CD4-positive, alpha-beta T cell treated with Interleukin-6 for 4 hours (primary cell): ENCODE results near the gene MAD1L1.

Experiments used
- DNase-seq: peaks from one replicate; pipeline ENCODE4 v3.0.0-alpha.2; 2020; ENCODE audit warnings: mixed read lengths

MAD1L1 gene

DNA sequence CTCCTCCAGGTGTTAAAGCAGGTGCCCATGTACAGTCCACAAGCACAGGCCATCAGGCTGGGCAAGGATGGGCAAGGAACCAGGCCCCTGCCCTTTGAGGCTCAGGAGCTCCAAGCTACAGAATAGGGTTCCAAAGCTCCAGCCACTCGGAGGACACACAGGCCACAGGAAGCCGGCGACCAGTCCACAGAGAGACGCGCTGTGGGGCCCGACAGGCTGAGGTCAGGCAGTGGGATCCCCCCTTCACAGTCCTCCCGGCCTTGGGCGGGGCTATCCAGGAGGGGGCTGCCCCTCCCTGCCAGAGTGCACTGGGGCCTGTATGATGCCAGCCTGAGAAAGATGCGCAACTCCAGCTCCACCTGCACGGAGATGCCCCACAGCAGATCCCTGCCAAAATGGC is 34.0 kb downstream of the MAD1L1 start:
- no peak for DNase-seq

DNA sequence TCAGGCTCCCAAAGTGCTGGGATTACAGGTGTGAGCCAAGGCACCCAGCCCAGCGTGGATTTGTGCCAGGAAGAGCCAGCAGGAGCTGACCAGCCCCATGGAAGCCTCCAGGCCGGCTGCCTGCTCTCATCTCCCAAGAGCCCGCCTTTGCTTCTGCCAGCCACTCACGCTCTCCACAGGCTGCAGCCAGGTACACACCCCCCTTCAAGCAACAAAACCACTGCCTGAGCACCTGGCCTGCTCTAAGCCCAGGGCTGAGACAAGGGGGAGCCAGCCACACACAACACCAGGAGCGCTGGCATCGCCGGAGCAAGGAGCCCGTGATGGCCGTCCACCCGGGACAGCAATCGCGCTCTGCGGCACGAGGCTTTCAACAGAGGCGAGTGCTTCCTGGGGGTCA is 34.5 kb downstream of the MAD1L1 start:
- no peak for DNase-seq

DNA sequence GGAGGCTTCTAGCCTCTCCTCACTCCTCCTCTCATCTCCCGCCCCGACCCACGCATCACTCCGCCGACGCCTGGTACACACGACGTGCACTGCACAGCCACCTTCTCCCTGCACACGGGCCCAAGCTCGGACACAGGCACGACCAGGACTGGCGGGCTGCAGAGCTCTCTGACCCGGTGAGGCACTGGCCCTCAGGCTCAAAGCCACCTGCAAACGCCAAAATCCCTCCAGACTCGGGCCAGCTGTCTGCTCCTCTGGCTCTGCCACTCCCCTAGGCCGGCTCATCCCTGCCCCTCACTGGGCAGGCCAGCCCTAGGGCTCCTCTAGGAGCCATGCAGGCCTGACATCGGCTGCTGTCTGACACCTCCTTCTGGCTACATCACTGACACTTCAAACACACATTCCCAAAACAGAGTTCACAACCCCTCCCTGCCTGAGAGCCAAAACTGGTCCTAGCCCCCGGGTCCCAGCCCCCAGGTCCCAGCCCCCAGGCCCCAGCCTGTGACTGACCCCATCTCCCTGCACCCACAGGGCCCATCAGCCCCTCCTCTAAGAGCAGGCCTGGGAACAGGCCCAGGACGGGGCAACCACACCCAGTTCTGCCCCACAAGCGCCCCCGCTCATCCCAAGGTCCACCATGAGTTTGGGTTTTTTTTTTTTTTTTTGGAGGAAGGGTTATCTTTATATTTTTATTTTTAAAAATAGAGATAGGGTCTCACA is 35.1 kb downstream of the MAD1L1 start:
- no peak for DNase-seq

GRCh38 chr7:2196381-2197378 is 36.1 kb downstream of the MAD1L1 start:
- no peak for DNase-seq

GRCh38 chr7:2195400-2196246 is 37.1 kb downstream of the MAD1L1 start:
- DNase-seq, result no peak

GRCh38 chr7:2193575-2194305 is 39.0 kb downstream of the MAD1L1 start:
- DNase-seq, result no peak

GRCh38 chr7:2192831-2193534 is 39.8 kb downstream of the MAD1L1 start:
- no peak for DNase-seq

DNA sequence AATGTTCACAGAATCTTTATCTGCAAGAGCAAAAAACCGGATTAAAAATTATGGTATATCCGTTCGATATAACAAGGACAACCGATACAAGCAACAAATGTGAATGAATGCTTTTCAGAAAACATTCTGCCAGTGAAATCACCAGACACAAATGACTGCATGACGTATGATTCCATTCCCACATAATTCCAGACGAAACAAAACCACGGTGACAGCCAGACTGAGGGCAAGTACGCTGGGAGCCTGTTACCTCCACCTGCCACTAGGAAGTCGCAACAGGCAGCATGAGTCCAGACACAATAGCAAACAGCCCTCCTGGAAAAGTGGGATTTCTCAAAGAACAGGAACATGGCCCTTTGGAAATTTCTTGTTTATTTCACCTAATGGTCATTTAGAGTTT is 41.7 kb downstream of the MAD1L1 start:
- DNase-seq, result no peak

DNA sequence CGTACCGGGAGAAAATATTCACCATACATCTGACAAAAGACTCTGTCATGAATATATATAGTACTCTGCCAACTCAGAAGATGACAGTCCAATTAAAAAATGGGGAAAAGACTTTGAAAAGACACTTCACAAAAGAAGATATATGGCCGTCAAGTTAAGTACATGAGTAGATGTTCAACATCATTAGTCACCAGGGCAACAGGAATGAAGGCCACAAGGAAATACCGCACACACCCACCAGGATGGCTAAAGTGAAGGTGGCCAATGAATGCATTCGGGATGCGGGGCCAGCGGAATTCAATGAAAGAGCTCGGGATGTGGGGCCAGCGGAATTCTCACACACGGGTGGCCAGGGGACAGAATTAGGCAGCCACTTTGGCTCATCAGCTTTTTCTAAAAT is 42.2 kb downstream of the MAD1L1 start:
- no peak for DNase-seq

DNA sequence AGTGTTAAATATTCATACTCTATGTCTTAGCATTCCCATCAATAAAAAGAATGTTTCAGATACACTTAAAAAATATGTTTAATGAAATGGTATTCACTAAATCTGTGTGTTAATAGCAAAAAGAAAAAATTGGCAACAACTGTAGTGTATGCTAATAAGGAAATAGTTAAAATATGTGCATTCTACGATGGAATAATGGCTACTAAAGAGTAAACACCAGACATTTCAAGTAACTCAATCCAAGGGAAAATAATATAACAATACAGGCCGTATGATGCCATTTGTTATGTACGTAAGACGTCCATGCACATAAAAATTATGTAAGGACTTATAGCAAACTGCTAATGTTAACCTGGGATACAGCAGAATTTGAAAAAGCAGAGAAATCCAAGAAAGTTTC is 46.6 kb downstream of the MAD1L1 start:
- no peak for DNase-seq

- DNase-seq, result no peak
These were observed 47.0 kb downstream of the MAD1L1 start for GRCh38 chr7:2185715-2186114.

DNA sequence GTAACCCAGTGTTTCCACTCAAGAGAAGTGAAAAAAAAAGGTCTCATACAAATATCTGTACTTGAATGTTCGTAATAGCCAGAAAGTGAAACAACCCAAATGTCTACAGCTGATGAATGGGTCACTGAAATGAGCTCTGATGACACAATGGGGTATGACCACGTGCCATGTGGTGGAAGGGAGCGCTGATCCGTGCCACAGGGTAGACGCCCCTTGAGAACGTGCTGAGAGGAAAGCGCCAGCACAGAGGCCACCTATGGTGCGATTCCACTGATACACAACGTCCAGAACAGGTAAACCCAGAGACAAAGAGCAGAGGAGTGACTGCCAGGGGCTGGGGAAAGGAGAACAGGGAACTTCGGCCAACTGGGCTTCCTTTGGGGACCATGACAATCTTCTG is 50.3 kb downstream of the MAD1L1 start:
- DNase-seq, result no peak

DNA sequence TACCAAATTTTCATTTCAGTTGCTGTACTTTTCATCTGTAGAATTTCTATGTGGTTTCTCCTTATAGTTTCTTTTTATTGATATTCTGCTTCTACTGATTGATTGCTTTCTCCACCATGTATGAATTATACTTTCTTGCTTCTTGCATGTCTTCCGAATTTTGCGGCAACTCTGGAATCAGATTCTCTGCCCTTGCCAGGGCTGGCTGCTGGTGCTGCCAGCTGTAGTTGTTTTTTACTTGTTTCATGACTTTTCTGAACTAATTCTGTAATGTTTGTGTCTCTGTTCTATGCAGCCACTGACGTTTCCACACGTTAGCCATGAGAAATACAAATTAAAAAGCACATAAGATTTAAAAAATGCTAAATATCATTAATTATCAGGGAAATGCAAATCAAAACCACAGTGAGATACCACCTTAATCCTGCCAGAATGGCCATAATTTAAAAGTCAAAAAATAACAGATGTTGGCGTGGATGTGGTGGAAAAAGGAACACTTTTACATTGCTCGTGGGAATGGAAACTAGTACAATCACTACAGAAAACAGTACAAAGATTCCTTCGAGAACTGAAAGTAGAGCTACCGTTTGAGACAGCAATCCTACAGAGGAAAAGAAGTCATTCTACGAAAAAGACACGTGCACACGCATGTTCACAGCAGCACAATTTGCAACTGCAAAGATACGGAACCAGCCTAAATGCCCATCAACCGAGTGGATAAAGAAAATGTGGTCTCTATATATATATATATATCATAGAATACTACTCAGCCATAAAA is 51.5 kb downstream of the MAD1L1 start:
- no peak for DNase-seq

DNA sequence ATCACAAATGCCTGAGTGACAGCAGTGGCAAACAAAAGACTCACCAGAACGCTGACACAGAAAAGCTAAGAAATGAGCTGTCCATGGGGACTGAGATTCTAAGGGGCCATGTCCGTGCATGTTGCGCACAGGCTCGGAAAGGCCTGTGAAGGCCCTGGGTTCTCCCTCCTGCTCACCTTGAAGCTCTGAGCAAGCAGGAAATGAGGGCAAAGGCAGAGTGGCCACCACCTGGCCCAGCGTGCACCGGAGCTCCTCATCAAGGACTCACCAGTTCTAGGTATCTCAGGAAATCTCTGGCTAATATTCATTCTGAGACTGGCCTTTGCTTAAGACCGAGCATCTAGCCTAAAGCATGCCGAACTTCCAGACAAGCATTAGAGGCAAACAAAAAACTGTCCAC is 52.7 kb downstream of the MAD1L1 start:
- DNase-seq, result no peak

DNA sequence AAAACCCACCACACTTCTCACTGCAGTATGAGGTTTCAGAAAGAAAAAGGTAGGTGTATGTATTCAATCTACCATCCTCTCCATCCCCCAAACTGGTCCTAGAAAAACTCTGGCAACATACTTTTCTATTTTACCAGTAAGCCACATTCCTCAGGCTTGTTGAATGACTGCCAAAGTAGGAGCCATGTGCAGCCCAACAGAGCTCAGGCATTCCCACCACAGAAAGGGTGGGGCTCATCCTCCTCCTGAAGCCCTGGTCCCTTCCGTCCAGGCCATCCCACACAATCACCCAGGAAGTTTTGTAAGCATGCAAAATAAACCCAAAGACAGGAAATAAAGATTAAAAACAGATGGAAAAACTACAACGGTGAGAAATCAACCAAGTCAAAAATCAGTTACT is 57.2 kb downstream of the MAD1L1 start:
- DNase-seq, result no peak

- no peak for DNase-seq
These were observed 57.7 kb downstream of the MAD1L1 start for GRCh38 chr7:2175091-2175490.

GRCh38 chr7:2173189-2173827 is 59.4 kb downstream of the MAD1L1 start:
- DNase-seq, result no peak

DNA sequence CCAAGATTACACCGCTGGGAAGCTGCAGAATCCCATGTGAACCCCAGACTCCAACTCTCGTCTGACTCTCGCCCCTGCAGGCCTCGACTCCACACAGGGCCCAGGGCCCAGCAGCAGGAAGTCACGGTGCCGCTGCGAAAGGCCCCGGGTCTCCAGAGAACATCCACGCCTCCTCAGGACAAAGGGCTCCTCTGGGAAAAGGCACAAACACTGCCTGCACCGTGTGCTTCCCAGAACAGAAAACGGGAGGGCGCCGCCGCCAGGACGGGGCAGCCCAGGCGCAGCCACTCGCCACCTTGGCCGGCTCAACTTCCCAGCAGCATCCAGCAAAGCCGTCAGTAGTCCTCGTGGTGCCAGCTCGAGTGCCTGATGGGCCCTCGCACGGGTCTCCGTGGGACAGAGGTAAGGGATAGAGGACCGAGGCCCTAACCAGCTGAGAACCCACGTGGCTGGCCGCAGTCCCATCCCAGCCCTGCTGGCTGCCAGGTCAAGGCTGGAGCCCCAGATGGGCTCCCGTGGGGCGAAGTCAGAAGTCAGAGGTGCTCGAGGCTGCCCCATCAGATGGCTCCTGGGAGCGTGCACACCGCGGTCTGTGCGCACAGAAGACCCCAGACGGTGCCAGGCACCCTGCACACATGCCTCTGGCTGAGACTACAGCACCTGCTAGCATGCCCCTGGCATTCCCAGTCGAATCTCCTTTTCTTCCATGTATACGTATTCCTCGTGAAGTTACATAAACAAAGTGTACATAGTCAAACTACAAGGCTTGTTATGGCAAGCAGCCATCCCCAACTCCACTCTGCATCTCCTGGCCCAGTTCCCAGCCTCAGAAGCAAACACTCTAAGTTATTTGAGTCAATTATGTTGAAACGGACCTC is 60.2 kb downstream of the MAD1L1 start:
- no peak for DNase-seq

GRCh38 chr7:2171855-2172254 is 60.9 kb downstream of the MAD1L1 start:
- DNase-seq, result no peak
